Heart right ventricle (tissue), 16 donors: ENCODE data around the gene NCS1. TPM values are rescaled to one million over a fixed set of nuclear protein-coding genes. Genes with fewer than 3 reads are reported as not detected.
A peak's percentile ranks its signal among the peaks of the same experiment; 100 is the strongest.

ENCODE experiments used
- ATAC-seq, 8 donors: fragments of 200-7000 bp; cut with Tn5 transposase; one replicate each; pipeline ENCODE4 v1.9.1; 2020; ENCODE audit warnings: mild to moderate bottlenecking in 8 of 8, moderate library complexity in 8 of 8, moderate number of reproducible peaks in 1 of 8
- DNase-seq, 2 donors: peaks; one replicate each; pipeline ENCODE4 v3.0.0-alpha.2; 2020
- H3K27ac ChIP-seq, 10 donors: fragments of 200-600 bp; sonication (generic) in 2 of 10; one replicate each; pipeline versions ENCODE4 v1.5.0 to v1.8.0; 2020 to 2022; ENCODE audit warnings: mild to moderate bottlenecking in 3 of 10
- H3K27me3 ChIP-seq, 7 donors: fragments of 200-600 bp; one replicate each; pipeline ENCODE4 v1.8.0; 2021 to 2022; ENCODE audit warnings: mild to moderate bottlenecking in 2 of 7
- H3K36me3 ChIP-seq, 9 donors: fragments of 200-600 bp; sonication (generic) in 1 of 9; one replicate each; pipeline versions ENCODE4 v1.5.0 to v1.8.0; 2020 to 2022; ENCODE audit warnings: mild to moderate bottlenecking in 2 of 9
- H3K4me1 ChIP-seq, 9 donors: fragments of 200-600 bp; sonication (generic) in 1 of 9; one replicate each; pipeline versions ENCODE4 v1.5.0 to v1.8.0; 2020 to 2022; ENCODE audit warnings: mild to moderate bottlenecking in 4 of 9
- H3K4me3 ChIP-seq, 10 donors: fragments of 200-600 bp; sonication (generic) in 2 of 10; one replicate each; pipeline versions ENCODE4 v1.5.0 to v1.8.0; 2020 to 2022; ENCODE audit warnings: mild to moderate bottlenecking in 7 of 10, moderate library complexity in 2 of 10
- H3K9me3 ChIP-seq, 11 donors: fragments of 200-600 bp in 10 of 11; sonication (generic) in 2 of 11; one replicate each; pipeline versions ENCODE4 v1.5.0 to v1.8.0; 2013 to 2022; ENCODE audit warnings: mild to moderate bottlenecking in 2 of 11, control low read depth in 1 of 11, moderate library complexity in 1 of 11
- CTCF ChIP-seq, 9 donors: fragments of 200-600 bp; sonication (generic) in 2 of 9; IDR thresholded peaks; one replicate each; pipeline versions ENCODE4 v1.5.0 to v1.8.0; 2021 to 2022; ENCODE audit warnings: antibody characterized with exemption in 9 of 9, mild to moderate bottlenecking in 5 of 9, moderate library complexity in 1 of 9
- WGBS, 2 donors: extraction: QIAGEN DNeasy Blood & Tissue Kit; methylation state at CpG; one replicate each; pipeline ENCODE4 v1.1.7; 2013; ENCODE audit warnings: inconsistent platforms in 1 of 2; 5-methylcytosine and 5-hydroxymethylcytosine counted together
- intact Hi-C, 10 donors: fragments of 100-400 bp; cut with DNase I; formaldehyde crosslinking; loops; one replicate each; pipeline versions ENCODE4 v1.11.1 to v1.14.2; 2022
- polyA plus RNA-seq, 2 donors: library from polyadenylated mRNA; stranded (reverse); fragments of 200-250 nt; gene quantifications; one replicate each; pipeline ENCODE4 v1.2.3, GENCODE V29; 2013
- total RNA-seq, 10 donors: library from RNA; stranded (reverse); fragmentation: NEBNext Ultra II Directional in 3 of 10; extraction: Animal tissue kit (Norgen Biotek cat#: 25700) in 3 of 10; gene quantifications; one replicate each; pipeline versions ENCODE4 v1.2.1 to v1.2.4, GENCODE V29; 2021 to 2023
- donor health status: Arrhythmogenic right ventricular cardiomyopathy.
- donor health status: ischemic (EF 13 %, LVEDD 7.1; RV severe dilation, severe dysfunction).
- donor health status: healthy with polysubstance abuse.
- donor health status: DM: no; HTN: yes; CAD: no.
- donor health status: DM: no; HTN: no; CAD: no.
- donor health status: ischemic (EF 25% LVEDD 6.9; RV normal size, moderate dysfunction).
- donor health status: ischemic (EF 25% LVEDD 5.7; RV mildly dilated, moderate dysfunction).
- donor health status: healthy.
- donor health status: DM: yes; HTN: yes; CAD: no.
- donor health status: Ischemic cardiomyopathy.
- donor health status: ischemic (EF 35%, LVEDD 5.7; RV mildly dilated, moderate dysfunction).
- donor health status: nonischemic (EF 11% LVEDD 7.7; RV severe dilation, severe dysfunction).
- donor health status: DM: yes; HTN: yes; CAD: no.
- donor health status: PGD.
- donor health status: ischemic (EF 29% LVEDD 5.4; RV normal size, mild dysfunction).
- donor health status: nonischemic (EF 23%, LVEDD 6.1; RV moderate dilation, normal function).

The NCS1 gene
- total and polyA plus RNA-seq, 12 donors = 2.0 to 16.2 (median 7.0) TPM

DNA sequence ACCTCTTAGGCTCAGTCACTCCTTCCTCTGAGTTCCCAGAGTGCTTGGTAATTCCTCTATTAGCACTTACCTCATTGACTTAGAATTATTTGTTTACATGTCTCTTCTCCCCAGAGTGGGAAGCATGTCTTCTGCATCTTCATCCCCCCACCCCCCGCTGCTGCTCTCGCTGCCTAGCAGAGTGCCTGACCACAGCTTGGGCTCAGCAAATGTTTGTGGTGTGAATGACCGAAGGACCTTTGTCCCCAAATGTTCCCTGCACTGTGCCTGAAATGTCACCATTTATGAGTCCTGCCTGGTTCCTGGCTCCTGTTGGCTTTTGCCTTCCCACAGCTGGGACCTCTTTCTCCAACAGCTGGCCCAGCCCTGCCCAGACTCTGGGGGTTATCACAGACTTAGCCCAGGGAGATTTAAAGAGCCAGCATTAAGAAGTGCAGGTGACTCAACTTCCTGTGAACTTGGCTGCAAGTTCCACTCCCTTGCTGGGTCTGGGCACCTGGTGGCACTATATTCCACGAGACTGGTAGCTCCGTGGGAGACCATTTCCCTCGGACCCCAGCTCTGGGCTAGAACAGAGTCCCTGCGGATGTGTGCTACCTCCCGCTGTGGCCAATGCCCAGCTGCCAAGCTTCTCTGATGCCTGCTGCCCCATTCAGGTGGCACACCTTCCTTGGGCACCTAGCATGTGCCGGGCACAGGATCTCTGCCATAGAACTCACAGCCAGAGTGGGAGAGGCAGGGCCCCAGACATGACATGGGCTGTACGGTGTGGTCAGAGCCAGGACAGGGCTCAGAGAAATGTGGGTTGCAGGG lies 91.6 kb downstream of the NCS1 start:
- DNase-seq (no peak), ATAC-seq (peak in 7 of 8 donors; percentile 36 to 61 (median 41))
- TF ChIP-seq CTCF (IDR thresholded peaks at IDR 0.05) = peak in 5 of 9 donors; percentile 7 to 46 (median 35)
- no peaks in the 10 kb centered on the region for H3K36me3 ChIP-seq
- no peak overlapping the region for H3K4me3 ChIP-seq
- no peaks in the 10 kb centered on the region for H3K9me3 ChIP-seq
- peaks cover 0 to 89% (median 65%) of the 10 kb centered on the region in 7 donors for H3K27me3 ChIP-seq
- intact Hi-C loops = loop anchor here in 4 of 10 donors (5.0 to 10.0 kb wide), 3 partner anchors 61 to 78 kb away; no protein-coding TSS in a partner anchor
- 60 to 62% methylated on average over 10 of the region's 10 CpGs for WGBS, 2 donors
- H3K4me1 ChIP-seq = peaks cover 0 to 41% (median 16%) of the 10 kb centered on the region in 9 donors
- peak overlapping the region in 4 of 10 donors; percentile 9 to 64 (median 37) for H3K27ac ChIP-seq

DNA sequence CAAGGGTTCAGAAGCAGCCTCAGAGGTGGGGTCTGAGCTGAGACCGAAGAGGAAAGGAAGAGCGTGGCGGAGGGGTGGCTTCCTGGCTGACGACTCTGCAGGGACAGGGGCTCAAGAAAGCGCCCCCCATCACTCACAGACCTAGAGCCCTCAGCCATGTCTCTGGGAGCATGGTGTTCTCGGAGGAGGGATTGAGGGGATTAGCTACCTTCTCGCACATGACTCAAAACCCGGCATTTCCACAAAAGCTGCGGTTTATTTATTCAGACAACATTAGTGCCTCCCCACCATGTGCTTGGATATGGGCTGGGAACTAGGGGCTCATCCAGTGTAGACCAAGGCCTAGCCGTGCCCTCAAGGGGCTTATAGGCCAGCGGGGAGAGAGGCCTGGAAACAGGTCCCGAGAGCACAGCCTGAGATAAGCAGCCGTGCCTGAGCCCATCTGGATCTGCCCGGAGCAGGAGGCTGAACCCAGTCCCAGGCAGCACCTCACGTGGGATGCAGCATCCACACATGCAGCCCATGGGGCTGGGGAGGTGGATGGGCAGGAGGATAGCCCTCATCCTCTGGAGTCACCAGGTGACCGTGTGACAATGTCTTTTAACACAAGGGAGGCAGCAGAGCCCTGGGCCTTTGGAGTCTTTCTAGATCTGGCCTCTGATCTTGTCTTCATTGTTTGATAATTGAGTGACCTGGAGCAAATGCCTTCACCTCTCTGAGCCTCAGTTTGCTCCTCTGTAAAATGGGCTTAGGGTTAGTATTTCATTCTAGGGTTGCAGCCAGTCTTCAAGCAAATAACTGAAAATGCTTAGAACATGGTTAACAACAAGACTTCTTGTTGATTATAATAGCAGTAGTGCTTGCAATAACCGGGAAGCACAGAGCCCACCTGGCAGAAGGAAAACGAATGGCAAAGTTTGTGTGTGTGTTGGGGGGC lies 92.5 kb downstream of the NCS1 start:
- no peaks in the 10 kb centered on the region for H3K9me3 ChIP-seq
- TF ChIP-seq CTCF (IDR thresholded peaks at IDR 0.05) = no peak
- H3K4me3 ChIP-seq = peak overlapping the region in 6 of 10 donors; percentile 41 to 61 (median 56)
- peak overlapping the region in 4 of 10 donors; percentile 49 to 72 (median 66) for H3K27ac ChIP-seq
- H3K36me3 ChIP-seq = no peaks in the 10 kb centered on the region
- intact Hi-C loops = loop anchor here in 4 of 10 donors (5.0 to 10.0 kb wide), 3 partner anchors 60 to 78 kb away; no protein-coding TSS in a partner anchor
- H3K27me3 ChIP-seq = peaks cover 0 to 81% (median 65%) of the 10 kb centered on the region in 7 donors
- ATAC-seq (peak in 1 of 8 donors; percentile 4), DNase-seq (no peak)
- 56 to 59% methylated on average over 18 of the region's 18 CpGs for WGBS, 2 donors
- H3K4me1 ChIP-seq = peaks cover 0 to 43% (median 19%) of the 10 kb centered on the region in 9 donors

GRCh38 chr9:130265431-130266235 lies 93.4 kb downstream of the NCS1 start, which contains the start of gene HMCN2:
Gene HMCN2 (plus strand): TSS chr9:130265760. CDS start chr9:130265879, 119 bp downstream.
- 1% methylated on average over 72 to 89 of the region's 89 CpGs for WGBS, 2 donors
- peaks cover 0 to 76% (median 65%) of the 10 kb centered on the region in 7 donors for H3K27me3 ChIP-seq

More at GRCh38 chr9:130265431-130266235, 93.4 kb downstream of the NCS1 start, which contains the start of gene HMCN2:
- peak within 1 kb of the TSS in 7 of 10 donors; percentile 29 to 81 (median 64) for H3K27ac ChIP-seq
- H3K4me1 ChIP-seq = peaks cover 0 to 44% (median 20%) of the 10 kb centered on the region in 9 donors
- H3K36me3 ChIP-seq = no peaks in the 10 kb centered on the region
- DNase-seq (peak; percentile 57 to 61), ATAC-seq (peak; percentile 52 to 76 (median 63))
- TF ChIP-seq CTCF (IDR thresholded peaks at IDR 0.05) = peak in 1 of 9 donors; percentile 4
- H3K9me3 ChIP-seq = no peaks in the 10 kb centered on the region
- peak within 1 kb of the TSS in 9 of 10 donors; percentile 28 to 61 (median 52) for H3K4me3 ChIP-seq
- intact Hi-C loops = loop anchor here in 2 of 10 donors (10.0 kb wide), 1 partner anchor 59 kb away; no protein-coding TSS in a partner anchor
